Stomach smooth muscle (tissue), 2 donors: ENCODE data around the gene TMEM47.

Experiments
- H3K27ac ChIP-seq: one replicate; pipeline ENCODE4 v1.7.0; 2013; ENCODE audit warnings: mild to moderate bottlenecking, low read length, inconsistent platforms
- H3K27me3 ChIP-seq, 2 donors: one replicate each; pipeline ENCODE4 v1.7.0; 2013; ENCODE audit warnings: low read length in 2 of 2; ENCODE audit not compliant: insufficient read depth in 2 of 2, control insufficient read depth in 1 of 2
- H3K36me3 ChIP-seq, 2 donors: one replicate each; pipeline ENCODE4 v1.7.0; 2013; ENCODE audit warnings: low read length in 2 of 2; ENCODE audit not compliant: control insufficient read depth in 2 of 2, insufficient read depth in 2 of 2
- H3K4me1 ChIP-seq: one replicate; pipeline ENCODE4 v1.7.0; 2013; ENCODE audit warnings: low read length; ENCODE audit not compliant: control insufficient read depth, insufficient read depth
- H3K4me3 ChIP-seq, 2 donors: one replicate each; pipeline ENCODE4 v1.7.0; 2013; ENCODE audit warnings: low read length in 2 of 2
- H3K9ac ChIP-seq, 2 donors: one replicate each; pipeline ENCODE4 v1.7.0; 2013; ENCODE audit warnings: low read length in 2 of 2, mild to moderate bottlenecking in 1 of 2
- H3K9me3 ChIP-seq, 2 donors: one replicate each; pipeline ENCODE4 v1.7.0; 2013; ENCODE audit warnings: low read length in 2 of 2; ENCODE audit not compliant: control insufficient read depth in 2 of 2
- donor health status: healthy.
- donor health status: Pancreatic carcinoma.

Gene TMEM47

DNA sequence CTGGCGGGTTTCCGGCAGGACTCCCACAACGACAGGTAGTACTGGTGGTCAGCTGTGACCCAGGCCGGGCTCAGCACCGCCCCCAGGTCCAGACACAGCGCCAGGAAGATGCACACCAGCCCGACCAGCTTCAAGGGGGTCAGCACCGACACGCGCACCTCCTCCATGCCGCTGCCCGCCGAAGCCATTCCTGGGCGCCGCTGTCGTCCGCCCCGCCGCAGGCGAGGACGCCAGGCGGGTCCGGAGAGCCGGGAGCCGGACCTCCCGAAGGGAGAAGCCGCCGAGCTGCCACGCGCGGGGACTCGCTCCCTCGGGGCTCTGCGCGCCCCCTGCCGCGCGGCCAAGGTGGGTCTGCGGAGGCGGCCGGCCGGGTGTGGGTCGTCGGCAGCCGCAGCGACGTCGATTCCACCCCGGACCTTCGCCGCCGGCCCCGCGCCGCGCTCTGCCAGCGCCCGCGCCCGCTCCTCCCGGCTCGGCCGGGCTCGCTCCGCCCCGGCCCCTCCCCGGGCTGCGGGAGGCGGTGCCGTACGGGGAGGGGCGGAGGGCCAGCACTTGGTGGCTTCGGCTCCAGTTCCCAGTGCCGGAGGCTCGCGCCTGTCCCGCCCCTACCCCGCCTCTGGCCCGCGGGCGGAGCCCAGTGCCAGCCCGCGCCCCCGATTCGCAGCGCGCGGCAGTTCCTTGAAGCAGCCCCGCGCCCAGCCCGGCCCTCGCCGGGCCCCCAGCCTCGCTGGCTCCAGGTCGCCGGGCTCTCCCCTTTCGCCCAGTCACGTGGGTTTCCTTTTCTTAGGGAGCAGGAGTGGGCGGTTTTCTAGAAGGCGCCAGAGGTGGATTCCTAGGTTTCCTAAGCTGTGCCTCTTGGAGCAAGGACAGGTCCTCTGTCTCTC is at the start of gene TMEM47:
Gene TMEM47, minus strand, starts transcription at position 444 of the 884 bp plus-strand sequence. Its CDS starts 256 bp downstream, at position 188.
- Histone ChIP-seq H3K4me3 (peak within 1 kb of the TSS; percentile 79 to 83), H3K27ac (peak within 1 kb of the TSS; percentile 76), H3K9me3 (no peaks in the 10 kb centered on the region), H3K4me1 (no peaks in the 10 kb centered on the region), H3K27me3 (peaks cover 0 to 4% of the 10 kb centered on the region in 2 donors), H3K36me3 (no peaks in the 10 kb centered on the region), H3K9ac (peak within 1 kb of the TSS; percentile 70 to 71)

DNA sequence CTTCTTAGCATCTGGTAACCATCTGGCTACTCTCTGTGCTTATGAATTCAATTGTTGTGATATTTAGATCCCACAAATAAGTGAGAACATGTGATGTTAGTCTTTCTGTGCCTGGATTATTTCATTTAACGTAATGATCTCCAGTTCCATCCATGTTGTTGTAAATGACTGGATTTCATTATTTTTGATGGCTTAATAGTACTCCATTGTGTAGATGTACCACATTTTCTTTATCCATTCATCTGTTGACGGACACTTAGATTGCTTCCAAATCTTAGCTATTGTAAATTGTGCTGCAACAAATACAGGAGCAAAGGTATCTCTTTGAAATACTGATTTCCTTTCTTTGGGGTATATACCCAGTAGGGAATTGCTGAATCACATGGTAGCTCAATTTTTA is 30.0 kb upstream of the TMEM47 start:
- no peak overlapping the region for H3K4me3 ChIP-seq
- H3K36me3 ChIP-seq: no peaks in the 10 kb centered on the region
- no peaks in the 10 kb centered on the region for H3K27me3 ChIP-seq
- no peak overlapping the region for H3K27ac ChIP-seq
- H3K4me1 ChIP-seq: no peaks in the 10 kb centered on the region
- no peak overlapping the region for H3K9ac ChIP-seq
- peaks cover 0 to 5% of the 10 kb centered on the region in 2 donors for H3K9me3 ChIP-seq

DNA sequence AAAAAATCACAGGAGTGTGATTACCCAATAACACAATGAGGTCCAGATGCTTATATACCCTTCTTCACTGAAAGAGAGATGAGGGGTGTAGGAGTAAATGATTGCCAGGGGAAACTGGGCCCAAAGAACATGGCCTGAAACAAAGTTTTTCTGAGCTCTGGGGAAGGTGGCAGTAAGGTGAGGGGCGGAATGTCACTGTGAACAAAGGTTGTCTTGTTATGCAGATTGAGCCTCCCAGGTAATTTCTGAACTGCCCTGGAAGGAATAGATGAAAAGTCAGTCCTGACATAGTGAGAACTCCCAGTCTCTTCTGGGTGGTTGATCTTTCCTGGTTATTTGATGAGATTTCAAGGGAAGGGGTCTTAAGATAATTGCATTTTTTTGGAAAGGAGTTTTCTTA is 2.5 kb upstream of the TMEM47 start:
- Histone ChIP-seq H3K9me3 (no peaks in the 10 kb centered on the region), H3K36me3 (no peaks in the 10 kb centered on the region), H3K9ac (no peak overlapping the region), H3K27me3 (peaks cover 0 to 4% of the 10 kb centered on the region in 2 donors), H3K27ac (no peak overlapping the region), H3K4me1 (no peaks in the 10 kb centered on the region), H3K4me3 (no peak overlapping the region)

DNA sequence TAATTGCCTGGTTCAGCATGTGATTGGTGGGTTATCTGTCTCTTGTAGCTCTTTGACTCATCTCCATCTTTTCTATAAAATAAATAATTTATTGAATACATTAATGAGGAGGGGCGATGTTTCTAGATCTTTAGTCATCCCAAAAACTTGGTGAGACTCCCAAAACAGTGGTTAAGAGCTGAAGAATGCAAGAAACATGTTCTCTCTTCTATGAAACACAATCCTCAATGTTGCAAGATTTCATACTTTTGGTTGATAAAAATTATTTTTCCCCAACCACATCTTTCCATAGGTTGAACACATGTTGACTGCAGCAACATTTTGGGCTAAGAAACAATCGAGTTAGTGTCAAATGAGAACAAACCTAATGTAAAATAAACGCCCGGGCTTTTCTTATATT is 1.2 kb upstream of the TMEM47 start:
- Histone ChIP-seq H3K4me3 (no peak overlapping the region), H3K9me3 (no peaks in the 10 kb centered on the region), H3K27me3 (peaks cover 0 to 4% of the 10 kb centered on the region in 2 donors), H3K27ac (no peak overlapping the region), H3K36me3 (no peaks in the 10 kb centered on the region), H3K4me1 (no peaks in the 10 kb centered on the region), H3K9ac (no peak overlapping the region)

DNA sequence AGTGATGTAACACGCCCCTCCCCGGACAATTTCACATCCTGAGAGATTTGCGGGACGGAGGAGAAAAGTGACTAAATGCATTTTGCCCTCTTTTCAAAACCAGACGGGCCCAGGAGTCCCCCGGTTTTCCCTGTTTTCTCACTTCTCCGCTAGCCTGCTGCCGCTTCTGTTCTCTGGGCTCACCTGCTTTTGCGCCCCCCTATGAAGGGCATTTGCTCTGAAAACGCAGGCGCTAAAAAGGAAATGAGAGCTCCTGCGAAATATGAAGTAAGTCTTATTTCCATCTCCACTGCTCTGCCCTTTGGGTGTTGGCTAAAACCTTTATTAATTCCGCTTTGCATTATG is 613 bp upstream of the TMEM47 start:
- Histone ChIP-seq H3K4me3 (peak overlapping the region; percentile 55 to 79), H3K9me3 (no peaks in the 10 kb centered on the region), H3K9ac (peak overlapping the region; percentile 53 to 68), H3K27ac (peak overlapping the region; percentile 11), H3K4me1 (no peaks in the 10 kb centered on the region), H3K27me3 (peaks cover 0 to 4% of the 10 kb centered on the region in 2 donors), H3K36me3 (no peaks in the 10 kb centered on the region)

DNA sequence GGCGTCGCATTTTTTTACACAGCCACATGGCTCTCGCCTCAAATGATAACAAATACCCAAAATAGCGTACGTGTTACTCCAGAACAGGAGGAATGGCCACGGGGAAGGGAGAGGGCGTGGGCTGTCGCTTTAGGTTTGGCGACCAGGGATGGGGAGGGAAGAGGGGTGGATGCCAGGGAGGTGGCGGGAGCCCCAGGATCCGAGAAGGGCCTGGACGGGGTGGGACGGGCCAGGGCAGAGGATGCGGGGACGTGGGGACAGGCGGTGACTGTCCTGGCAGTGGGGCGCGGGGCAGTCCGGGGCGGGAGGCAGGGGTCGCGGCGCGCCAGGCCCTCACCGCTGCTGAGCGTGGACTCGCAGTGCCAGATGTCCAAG is 631 bp downstream of the TMEM47 start:
- peak overlapping the region; percentile 79 to 83 for H3K4me3 ChIP-seq
- no peaks in the 10 kb centered on the region for H3K4me1 ChIP-seq
- no peaks in the 10 kb centered on the region for H3K9me3 ChIP-seq
- H3K27ac ChIP-seq: peak overlapping the region; percentile 76
- H3K36me3 ChIP-seq: no peaks in the 10 kb centered on the region
- H3K9ac ChIP-seq: peak overlapping the region; percentile 70 to 71
- H3K27me3 ChIP-seq: peaks cover 0 to 4% of the 10 kb centered on the region in 2 donors

DNA sequence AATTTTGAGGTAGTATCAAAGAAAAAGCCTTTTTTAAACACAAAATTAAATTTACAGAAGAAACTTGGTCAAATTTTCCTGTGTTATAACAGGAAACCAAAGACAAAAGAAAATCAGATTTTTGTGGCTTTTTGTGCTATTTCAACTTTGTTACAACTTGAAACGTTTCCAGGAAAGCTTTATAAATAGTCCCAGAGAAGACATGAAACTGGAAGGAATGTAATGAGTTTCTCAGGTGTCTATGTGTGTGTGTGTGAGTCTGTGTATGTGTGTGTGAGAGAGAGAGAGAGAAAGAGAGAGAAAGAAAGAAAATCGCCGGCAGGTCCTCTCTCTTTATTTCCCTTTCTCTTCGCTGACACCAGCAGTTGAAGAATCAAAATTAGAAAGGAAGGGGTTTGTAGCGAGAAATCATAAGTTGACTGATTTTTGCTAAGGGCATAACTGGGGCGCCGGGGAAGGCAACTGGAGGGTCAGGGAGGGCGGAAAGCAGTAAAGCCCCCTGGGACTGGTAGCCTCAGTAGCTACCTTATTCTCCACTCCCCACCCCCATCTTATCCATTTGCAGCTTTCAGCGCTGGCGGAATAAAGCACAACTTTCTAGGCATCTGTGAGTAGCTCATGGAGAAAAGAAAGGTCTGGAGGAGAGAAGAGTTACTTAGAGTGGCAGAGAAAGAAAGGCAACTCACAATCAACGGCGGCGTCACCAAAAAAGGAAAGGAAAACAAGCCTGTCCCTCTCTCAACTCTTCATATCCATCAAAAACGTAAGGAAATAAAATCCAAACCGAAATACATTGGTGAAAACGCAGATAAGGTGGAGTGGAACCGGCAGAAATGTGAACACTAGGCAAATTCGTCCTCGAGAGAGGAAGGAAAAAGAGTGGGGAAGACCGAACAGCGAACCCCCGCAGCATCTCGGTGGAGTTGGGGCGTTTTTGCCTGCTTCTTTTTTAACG is 1.3 kb downstream of the TMEM47 start:
- Histone ChIP-seq H3K36me3 (no peaks in the 10 kb centered on the region), H3K9ac (peak overlapping the region; percentile 70 to 71)

DNA sequence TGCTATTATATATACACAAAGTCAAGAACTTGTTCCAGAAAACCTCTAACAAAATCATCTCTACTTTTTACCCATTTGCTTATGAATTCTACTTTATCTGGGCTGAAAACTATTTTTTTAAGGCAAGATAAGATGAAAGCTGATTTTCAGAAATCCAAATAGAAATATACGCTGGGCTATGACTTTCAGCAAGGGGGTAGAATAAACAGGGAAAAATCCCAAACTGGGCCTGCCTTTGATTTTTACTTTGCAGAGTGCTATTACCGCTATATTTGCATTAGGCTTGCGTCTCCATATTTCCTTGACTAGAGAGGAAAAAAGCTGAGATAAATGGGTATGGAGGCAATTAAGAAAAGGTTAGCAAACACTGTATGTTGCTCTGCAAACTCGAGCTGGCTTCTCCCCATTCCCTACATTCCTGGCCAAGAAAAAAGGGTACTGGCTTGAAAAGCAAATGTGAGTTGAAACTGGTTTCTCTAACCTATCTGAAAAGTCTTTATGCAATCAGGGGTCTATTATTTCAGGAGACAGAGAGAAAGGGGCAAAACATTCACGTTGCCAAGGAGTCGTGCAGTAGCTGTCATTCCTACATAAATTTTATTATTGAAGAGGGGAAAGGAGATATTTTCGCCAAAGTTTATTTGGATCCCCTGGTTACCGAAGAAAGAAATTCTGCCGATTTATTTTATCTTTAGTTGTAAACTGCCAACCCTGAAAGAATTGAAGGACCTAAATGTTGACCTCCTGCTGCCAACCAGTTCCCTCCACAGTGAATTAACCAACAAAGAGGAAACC is 2.2 kb downstream of the TMEM47 start:
- no peaks in the 10 kb centered on the region for H3K4me1 ChIP-seq
- H3K9me3 ChIP-seq: no peaks in the 10 kb centered on the region
- peak overlapping the region; percentile 79 to 83 for H3K4me3 ChIP-seq
- H3K27ac ChIP-seq: peak overlapping the region; percentile 12
- H3K9ac ChIP-seq: peak overlapping the region in 1 of 2 donors; percentile 70
- H3K36me3 ChIP-seq: no peaks in the 10 kb centered on the region
- H3K27me3 ChIP-seq: peaks cover 0 to 2% of the 10 kb centered on the region in 2 donors

More for the DNA sequence above, 1.3 kb downstream of the TMEM47 start:
- peak overlapping the region; percentile 76 for H3K27ac ChIP-seq
- no peaks in the 10 kb centered on the region for H3K4me1 ChIP-seq
- H3K9me3 ChIP-seq: no peaks in the 10 kb centered on the region
- peaks cover 0 to 2% of the 10 kb centered on the region in 2 donors for H3K27me3 ChIP-seq
- H3K4me3 ChIP-seq: peak overlapping the region; percentile 79 to 83

DNA sequence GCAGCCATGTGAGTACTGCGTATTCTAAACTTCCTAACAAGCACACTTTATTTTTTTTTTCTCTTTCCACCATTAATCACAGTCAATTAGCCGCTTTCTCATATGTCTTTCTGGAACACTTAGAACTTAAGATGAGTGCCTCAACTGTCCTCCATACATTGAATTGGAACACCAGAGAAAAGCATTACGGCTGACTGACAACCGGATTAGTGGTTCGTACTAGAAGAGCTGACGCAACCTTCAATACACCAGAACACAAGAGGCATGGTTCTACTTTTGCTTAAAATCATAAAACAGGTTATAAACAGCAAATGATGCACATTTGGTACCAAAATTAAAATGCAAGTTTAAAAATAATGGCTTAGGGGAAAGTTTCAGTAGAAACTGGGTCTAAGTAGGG is 3.3 kb downstream of the TMEM47 start:
- H3K9ac ChIP-seq: peak overlapping the region in 1 of 2 donors; percentile 7
- H3K9me3 ChIP-seq: no peaks in the 10 kb centered on the region
- H3K27me3 ChIP-seq: no peaks in the 10 kb centered on the region
- H3K27ac ChIP-seq: no peak overlapping the region
- H3K4me3 ChIP-seq: peak overlapping the region; percentile 79 to 83
- H3K36me3 ChIP-seq: no peaks in the 10 kb centered on the region
- H3K4me1 ChIP-seq: no peaks in the 10 kb centered on the region

DNA sequence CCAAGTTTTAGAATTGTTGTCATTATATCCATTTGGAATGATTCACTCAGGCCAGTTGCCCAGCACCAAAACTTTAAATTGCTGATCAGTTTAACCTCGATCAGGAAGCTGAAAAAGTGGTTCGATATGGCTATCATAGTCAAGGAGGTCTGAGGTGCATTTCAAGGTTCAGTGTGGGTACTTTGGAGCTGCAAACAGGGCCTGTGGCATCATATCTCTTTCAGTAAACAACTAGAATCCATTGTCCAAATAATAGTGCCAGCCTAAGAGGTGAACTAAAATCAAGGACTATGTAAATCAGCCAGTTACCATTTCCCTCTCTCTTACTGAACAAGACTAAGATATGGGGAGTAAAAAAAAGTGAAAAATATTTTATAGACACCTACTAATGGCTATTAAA is 14.2 kb downstream of the TMEM47 start:
- no peaks in the 10 kb centered on the region for H3K36me3 ChIP-seq
- H3K27me3 ChIP-seq: no peaks in the 10 kb centered on the region
- no peak overlapping the region for H3K4me3 ChIP-seq
- no peaks in the 10 kb centered on the region for H3K4me1 ChIP-seq
- H3K9me3 ChIP-seq: no peaks in the 10 kb centered on the region
- H3K27ac ChIP-seq: no peak overlapping the region
- no peak overlapping the region for H3K9ac ChIP-seq
